ENCODE results near the gene ZRANB1.

Gene ZRANB1

DNA sequence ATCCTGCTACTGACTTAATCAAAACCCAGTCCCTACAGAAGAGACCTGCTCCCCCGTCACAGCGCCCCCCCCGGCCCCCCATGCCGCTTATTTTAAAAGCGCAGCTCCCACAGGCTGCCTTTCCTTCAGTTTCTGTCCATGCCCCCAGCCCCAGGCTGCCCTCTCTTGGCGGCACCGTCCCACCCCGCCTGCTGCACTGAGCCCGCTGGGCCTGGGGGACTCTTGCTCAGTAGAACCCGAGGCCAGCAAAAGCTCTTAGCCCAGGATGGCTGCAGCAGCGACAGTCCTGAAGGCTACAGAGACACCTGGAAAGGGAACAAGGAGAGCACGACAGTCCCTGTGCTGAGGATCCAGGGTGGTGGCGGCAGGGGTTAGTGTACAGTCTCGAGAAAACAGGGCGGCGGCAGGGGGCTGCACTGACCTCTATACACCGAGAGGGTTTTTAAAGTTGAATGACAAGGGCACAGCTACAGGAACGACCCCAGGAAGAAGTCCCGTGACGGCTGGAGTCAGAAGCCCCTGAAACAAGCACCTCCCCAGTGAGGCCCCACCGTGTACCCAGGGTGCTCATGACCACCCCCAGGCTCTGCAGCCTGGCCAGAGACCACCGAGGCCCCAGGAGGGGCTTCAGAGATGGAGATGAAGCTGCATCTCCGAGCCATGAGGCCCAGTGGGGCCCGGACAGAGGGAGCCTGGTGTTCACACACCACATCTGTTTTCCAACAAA lies 54.4 kb downstream of the ZRANB1 start:
- DNase-seq = no peak

DNA sequence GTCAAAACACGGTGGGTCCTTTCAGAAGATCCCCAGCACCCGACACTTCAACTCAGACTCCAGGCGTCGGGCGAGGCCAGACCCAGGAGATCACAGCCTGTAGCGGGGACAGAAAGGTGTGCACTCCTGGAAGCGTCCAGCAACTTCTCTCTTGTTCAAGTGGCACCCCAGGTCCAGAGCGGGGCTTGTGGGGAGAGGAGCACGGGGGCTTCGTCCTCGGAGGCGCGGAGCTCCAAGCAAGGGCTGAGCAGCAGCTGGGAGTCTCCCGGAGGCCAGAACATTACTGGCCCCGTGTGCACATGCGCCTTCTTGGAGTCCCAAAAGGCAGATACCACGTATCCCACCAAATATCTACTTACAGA lies 54.9 kb downstream of the ZRANB1 start:
- no peak for DNase-seq

DNA sequence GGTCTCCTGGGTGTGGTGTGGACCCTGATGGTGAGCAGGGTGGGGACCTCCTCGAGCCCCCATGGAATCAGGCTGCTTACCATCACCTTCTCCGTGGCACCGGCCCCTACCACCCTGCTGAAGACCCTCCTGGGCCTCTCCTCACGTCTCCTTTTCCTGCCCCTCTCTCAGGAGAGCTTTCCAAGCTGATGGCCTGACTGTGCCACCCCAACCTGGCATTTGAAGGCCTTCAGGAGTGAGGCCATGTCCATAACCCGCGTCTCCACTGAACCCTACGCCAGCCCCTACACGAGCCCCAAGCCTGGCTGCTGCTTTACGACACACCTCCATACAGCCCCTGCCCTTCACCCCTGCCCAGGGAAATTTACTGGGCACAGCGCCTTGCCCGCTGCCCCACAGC lies 55.4 kb downstream of the ZRANB1 start:
- no peak for DNase-seq

DNA sequence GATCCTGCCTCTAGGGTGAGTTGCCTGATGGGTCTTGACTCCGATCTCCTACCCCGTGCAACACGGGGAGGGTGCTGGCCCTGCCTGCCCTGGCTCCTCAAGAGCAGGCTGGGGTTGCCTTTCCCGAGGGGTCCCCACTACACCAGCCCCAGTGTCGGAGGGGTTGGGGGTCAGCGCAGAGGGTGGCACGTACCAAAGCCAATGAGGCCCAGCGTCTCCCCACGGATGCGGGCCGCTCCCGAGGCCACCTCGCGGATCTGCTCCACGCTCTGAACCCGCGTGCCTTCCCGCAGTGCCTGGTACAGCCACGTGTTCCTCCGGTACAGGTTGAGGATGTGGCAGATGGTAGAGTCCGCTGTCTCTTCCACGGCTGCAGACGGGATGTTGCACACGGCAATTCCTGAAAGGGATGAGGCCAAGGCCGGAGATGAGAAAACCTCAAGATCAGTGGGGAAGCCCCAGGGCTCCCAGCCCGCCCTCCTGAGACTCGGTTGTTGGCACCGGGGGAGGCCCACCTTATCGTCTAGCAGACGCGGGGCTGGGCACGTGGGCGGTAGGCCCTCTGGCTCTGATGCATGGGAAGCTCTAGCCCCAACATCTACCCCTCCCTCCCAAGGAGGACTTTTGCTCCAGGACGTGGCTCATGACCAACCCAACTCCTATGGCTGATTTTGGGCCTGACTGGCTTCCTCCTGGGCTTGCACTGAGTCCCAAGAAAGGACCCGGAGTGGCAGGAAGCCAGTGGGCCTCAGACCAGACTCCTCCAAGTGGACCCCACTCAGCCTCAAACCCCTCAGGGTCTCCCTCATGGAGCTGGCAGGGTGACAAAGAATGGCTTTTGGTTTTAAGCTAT lies 56.1 kb downstream of the ZRANB1 start:
- DNase-seq = no peak

DNA sequence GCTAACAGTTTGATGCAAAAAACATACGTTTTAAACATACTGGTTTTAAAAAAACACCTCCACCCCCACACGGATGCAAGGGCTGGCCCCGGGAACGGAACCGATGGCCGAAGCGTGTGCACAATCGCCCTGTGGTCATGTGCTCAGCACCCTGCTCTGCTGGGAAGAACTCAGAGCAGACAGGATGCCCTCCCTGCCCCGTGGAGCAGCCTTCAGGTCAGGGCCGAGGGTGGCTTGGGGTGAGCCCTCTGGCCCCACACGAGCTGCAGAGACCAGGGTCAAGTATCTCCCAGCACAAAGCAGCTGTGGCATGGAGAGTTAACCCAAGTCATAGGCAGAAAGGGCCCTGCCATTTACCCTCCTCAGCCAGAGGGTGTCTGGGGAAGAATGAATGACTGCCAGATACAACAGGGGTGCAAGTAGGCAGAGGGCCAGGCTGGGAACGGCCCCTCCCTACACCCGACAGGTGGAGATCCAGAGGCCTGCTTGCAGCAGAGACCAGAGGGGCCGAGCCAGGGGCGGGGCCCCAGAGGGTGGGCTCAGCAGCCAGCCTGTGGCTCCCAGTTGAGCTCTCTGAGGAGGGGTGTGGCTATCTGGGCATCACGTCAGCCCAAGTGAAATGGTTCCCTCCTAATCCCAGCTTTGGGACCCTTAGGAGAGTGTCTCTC lies 56.8 kb downstream of the ZRANB1 start:
- no peak for DNase-seq

DNA sequence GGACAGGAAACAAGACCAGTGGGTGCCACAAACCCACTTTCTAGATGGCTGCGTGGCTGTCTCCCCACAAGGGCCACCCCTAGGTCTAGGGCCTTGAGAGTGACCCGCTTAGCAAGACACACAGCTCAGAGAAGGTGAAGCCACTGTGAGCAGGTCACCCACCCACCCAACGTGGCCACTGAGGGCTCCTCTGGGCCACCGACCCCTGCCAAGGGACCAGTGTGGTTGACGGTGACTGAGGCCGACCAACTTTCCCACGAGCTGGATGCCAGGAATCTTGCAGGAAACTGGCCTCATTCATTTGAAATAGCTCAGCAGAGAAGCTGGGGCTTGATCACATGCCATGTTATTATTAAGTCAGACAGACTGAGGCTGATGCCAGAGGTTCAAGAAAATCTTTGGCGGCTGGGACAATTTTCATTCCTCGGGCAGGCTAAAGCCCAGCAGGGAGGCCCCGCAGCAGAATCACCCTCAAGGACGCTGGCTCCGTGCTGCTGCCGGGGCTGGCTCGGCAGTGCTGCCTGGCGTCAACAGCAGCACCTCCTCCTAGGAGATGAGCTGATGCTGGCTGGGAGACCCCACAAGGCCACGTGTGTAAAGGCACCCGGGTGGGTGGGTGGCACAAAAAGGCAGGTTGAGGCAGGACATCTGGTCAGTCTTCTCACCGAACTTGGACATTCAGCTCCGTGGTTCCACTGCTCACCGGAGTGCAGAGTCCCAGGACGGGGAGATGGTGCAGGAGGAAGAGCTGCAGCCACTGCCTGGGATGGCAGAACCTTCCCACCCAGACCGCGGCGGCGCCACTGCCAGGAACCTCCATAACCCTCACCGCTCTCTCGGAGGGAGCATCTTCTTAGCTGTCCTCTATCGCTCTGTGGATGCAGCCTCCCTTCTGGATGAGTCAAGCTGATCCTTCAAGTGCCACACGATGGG lies 57.8 kb downstream of the ZRANB1 start:
- no peak for DNase-seq

DNA sequence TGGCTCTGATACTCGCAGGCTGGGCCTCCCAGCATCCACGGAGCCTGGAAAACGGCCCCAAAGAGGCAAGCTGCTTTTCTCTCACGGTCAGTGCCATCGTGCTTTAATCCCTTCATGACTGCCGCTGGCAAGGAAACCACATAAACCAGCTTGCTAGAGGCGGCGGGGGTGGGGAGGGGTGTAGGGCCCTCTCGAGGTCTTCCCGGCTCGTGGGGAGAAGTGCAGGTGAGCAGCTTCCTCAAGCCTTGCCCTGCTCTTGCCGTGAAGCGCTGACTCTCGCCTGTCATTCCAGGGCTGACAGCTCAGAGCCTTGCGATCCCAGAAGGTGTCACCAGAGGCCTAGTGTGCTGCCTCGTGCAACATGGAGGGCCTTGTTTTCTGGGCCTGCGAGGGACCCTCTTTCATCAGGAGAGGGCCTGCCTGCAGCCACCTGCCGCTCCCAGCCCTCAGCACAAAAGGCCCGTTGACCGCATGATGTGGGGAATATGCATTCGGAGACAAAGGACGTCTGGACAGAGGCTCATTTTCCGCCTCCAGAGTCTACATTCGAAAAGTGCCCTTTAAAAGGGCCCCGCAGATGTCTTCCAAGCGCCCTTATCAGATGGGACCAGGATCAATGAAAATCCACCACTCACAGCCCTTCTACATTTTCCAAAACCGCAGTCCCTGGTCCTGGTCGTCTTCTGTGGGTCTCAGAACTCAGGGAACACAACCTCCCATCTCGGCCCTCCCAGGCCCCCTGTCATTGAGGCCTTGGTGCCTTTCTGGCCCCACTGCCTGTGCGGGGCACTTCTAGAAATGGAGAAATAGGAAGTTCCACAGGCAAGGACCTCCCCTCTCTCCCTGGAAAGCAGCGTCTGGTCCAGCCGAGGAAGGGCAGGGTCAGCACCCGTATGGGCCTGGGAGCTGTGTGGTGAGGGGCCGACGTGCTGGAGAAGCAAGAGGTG lies 58.7 kb downstream of the ZRANB1 start:
- no peak for DNase-seq

DNA sequence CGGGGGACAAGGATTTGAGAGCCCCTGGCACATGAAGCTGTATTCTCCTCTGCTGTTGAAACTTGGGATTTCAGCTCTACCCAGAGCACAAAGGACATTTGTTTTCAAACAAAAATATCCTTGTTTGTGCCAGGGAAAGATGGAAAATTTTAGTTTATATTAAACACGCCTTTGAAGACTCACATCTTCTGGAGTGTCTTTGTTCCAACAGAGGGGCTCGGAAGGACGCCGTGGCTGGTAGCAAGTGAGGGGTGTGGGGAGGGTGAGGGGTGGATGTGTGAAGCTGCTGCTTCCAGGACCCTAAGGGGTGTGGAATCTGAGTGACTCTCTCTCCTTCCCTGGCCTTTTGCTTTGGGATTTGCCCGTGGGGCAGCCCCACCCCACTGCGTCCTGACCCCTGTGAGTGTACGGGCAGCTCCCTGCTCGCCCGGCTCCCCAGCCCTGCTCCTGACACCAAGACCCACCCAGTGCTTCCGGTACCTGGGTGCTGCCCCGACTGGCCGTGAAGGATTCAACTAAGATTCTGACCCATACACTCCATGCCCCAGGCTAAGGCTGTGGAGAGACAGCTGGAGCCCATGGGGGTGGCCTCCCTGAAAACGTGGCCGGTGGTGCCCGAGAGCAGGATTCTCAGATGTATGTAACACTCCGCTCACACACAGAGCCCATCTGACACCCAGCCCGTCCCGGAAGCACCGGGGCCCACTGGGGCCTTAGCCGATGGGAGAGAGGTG lies 59.6 kb downstream of the ZRANB1 start:
- DNase-seq = no peak

DNA sequence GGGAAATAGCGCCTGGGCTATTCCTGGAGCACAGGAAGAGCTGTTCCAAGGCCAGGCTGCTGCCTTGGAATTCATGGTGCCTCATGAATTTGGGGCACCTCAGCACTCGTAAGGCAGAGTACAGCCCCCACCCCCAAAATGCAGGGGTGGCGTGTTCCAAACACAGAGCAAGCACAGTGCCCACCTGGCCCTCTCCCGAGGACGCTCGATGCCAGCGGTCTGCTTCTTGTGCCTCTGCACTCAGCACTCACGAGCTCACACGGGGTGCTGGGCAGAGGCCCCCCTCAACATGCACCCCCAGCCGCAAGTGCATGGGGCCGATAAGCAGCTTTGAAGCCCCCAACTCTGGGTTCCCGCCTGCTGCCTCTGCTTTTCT lies 60.1 kb downstream of the ZRANB1 start:
- no peak for DNase-seq

DNA sequence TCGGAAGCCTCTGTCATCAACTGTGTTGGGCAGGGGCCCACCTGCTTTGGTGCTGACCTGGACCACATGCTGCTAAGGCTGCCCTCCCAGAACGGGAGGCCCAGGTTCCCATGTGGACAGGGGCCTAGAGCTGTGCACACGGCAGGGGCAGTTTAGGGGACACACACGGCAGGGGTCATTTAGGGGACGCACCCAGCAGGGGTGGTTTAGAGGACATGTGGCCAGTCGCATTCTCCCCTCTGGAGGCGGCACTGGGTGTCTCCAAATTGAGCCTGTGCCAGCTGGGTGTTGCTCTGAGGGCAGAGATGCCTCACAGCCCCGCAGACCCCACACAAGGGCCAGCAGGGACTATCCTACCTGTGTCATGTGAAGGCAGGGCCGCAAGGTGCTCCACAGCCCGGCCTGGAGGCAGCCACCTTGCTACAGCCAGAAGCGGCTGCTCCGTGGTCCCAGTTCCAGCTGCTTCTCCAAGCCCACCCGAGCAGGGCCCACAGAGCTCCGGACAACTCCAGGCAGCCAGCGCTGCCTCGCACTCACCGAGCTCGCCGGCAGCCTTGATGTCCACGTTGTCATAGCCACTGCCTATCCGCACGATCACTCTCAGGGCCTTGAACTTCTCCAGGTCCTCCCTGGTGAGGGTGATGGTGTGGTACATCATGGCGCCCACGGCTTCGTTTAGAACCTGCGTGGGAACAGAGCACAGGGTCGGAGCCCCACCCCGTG lies 60.7 kb downstream of the ZRANB1 start:
- no peak for DNase-seq

DNA sequence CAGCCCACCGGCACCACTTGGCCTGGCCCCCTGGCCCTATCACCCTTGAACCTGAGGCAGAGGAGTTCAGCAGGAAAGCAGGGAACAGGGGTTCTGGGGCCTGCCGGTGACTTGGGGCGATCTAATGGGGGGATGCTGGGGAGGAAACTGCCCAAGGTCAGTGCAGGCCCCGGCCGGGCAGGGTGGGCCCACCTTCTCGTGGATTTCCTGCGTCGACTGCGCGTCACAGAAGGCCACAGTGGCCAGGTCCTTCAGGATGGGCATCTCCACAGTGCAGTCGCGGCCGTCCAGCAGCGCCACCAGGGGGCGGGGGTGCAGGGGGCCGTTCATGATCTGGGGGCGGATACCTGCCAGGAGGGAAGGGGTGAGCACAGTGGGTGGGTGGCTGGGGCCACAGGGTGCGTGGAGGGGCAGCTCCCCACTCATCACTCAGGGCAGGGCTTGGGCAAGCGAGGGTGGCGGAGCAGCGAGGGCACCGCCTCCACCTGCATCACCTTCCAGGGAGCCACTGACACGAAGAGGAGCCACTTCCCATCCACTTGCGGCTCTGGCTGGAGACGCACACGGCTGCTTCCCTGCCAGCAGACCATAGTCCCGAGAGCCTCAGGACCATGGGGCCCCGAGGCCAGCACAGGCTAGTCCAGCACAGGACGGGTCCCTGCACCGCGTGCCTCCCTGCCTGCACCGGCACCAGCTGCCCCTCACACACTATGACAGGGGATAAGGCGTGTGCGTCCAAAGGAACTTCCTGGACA lies 61.4 kb downstream of the ZRANB1 start:
- DNase-seq = no peak

DNA sequence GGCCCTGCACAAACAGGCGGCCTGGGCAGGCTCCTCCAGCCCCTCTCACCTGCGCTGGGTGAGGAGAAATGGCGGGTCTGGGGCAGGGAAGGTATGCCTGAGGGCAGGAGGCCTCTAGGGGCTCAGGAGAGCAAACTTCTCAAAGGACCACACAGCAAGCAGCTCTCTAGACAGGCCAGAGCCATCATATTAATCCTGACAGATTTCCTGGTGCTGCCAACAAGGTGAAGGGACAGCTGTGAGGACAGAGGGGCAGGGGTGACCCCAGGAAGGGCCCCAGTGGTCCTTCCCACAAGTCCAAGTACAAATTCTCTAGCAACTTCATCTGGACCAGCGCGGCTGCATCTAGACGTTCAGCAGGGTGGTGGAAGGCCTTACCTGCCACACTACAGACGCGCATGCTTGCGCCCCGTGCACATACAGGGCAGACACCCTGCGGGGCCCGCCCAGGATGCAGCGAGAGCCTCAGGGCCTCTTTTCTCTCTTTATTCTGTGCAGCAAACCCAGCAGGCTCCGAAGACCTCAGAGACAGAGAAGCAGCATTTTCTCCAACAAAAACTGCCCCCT lies 62.1 kb downstream of the ZRANB1 start:
- DNase-seq = no peak

DNA sequence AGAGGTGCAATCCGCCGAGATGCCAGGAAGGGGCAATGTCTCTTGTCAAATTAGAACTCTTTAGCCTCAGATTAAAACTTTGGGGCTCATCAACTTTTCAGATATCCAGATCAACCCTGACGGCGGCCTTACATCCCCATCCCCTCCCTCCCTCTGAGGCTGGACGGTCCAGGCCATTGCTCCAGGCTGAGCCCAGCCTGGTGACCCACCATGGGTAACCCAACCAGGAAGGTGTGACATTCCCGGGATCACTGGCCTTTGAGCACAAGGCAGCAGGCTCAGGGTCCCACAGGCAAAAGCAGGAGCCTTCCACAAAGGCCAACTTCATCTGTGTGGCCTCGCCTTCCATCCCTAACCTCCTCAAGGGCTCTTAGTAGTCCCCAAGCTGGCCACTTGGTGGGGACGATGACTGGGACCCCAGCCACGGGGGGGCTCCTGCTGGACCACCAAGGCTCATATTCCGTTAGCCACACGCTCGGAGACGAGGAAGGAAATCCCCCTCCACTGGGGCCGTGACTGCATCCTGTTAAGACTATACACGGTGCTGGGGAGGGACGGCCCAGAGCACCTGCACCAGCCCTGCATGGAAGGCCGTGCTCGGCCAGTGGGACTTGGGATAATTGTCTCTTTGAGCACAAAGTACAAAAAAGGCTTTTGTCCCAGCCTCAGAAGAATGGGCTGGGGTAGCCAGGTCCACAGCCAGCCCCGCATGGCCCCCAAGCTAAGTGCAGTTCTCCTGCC lies 62.8 kb downstream of the ZRANB1 start:
- DNase-seq = no peak

DNA sequence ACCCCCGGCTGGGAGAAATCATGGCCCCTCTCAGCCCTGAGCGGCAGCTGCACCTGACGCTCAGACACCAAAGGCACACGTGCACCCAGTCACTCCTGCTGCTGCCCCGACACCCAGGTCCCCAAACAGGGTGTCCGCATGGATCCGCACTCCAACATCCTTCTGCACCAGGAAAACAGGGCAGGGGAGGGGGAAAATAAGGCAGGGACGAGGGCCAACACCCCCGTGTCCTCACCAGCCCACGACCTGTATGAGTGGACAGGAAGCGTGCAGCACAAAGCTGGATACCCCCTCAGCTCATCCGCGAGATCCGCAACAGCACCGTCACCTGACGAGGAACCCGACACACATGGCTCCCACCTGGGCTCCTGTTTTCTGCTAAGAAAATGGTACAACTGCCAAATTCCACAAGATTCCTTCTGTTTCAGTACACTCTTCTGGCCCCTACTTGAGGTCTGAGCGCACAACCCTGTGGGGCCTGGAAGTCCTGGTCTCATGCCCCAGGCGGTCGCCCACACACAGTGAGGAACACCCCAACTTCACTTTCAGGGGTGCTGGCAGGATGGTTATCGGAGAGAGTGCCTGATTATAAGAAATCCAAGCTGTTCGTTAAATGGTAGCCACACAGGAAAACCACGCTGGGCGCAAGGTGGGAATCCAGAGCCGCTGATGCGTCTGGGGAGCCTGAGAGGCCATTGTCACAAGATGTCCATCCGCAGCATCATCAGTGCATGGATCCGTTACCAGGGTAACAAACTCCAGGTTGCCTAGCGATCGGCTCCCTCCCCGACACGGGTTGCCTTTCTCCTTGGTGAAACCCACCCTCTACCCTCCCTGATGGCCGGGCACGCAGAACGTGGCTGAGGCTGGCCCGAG lies 63.6 kb downstream of the ZRANB1 start:
- no peak for DNase-seq

DNA sequence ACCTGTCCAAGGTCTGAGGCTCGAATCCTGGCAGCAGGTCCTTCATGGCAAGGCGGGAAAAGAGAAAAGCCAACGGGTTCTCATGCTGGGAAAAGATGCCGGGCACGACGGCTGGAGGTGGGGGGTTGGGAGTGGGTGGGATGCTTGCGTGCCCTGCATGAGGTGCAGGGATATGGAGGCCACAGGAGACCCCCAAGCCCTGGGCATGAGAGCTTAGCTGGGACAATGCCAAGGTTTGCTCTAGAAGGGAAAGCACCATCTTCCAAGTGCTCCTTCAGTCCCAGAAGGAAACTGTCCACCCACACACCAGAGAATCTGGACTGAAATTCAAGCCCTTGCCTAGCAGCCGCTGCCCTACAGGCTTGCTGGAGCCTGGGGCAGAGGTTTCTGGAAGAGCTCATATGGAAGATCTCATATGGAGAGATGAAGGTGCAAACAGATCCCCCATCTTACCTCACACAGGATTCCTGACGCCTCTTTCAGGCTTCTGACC lies 64.3 kb downstream of the ZRANB1 start:
- DNase-seq = no peak

DNA sequence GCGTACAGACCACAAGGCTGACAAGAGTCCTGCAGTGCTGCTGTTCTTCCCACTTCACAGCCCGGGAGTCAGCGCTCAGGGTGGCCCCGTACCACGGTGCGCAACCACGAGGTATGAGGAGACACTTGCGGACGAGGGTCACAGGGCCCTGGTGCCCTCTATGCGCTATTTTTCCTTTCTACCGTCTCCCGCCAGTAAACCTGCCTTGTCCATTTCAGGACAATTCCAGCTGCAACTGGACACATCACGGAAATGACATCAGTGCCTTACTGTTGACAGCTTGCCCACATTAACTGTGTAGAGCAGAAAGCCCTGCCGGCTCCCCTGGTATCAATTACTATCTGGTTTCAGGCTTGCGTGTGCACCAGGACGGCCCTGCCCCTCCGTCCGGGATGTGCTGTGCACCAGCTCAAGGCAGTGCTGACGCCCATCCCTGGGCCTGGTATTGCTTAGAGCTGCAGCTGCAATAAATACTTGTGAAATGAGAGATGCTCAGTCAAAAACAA lies 65.1 kb downstream of the ZRANB1 start:
- no peak for DNase-seq

DNA sequence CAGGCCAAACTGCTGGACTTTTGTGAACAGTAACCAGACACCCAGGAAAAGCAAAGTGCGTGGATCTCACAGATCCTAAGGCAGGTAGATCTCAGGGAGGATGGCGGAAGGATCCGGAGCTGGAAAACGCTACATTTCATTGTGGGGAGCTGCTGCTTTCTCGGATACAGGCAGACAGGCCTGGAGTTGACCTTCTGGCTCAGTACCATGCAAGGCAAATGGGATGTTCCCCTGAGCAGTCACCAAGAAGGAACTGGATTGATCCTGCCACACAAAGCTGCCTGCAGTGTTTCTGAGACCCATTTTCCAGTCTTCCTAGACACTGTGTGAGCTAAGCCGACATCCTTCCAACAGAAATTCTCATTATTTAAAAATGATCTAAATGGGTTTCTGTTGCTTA lies 65.5 kb downstream of the ZRANB1 start:
- DNase-seq = no peak

Measured in activated effector memory CD4-positive, alpha-beta T cell treated with Interleukin-2 at 50 U/mL for 16 hours (primary cell).